GM19043 (cell line): ENCODE measurements around the gene TMEM37.
"Not testable (repeated sequence)": the region's sequence is repeated elsewhere in the genome, so short reads cannot be mapped to it uniquely, and the experiment has no call there.

Experiments used
- ATAC-seq: cut with Tn5 transposase; IDR thresholded peaks from one replicate; pipeline ENCODE4 v1.9.1; 2021; ENCODE audit warnings: low read depth; ENCODE audit not compliant: unreplicated experiment

The TMEM37 gene

GRCh38 chr2:119431155-119431975 is at the start of gene TMEM37:
TSS of gene TMEM37 (plus strand) at chr2:119431854. CDS start at chr2:119431904, 50 bp downstream.
- ATAC-seq: peak; percentile 59

- no peak for ATAC-seq
These were observed 48.1 kb upstream of the TMEM37 start for GRCh38 chr2:119383410-119384140.

GRCh38 chr2:119384971-119385370 is 46.7 kb upstream of the TMEM37 start:
- no peak for ATAC-seq

- no peak for ATAC-seq
These were observed 46.2 kb upstream of the TMEM37 start for GRCh38 chr2:119385466-119385865.

GRCh38 chr2:119387381-119388129 is 44.1 kb upstream of the TMEM37 start:
- ATAC-seq: peak; percentile 60

GRCh38 chr2:119389615-119390306 is 41.9 kb upstream of the TMEM37 start:
- ATAC-seq: no peak

- no peak for ATAC-seq
These were observed 37.5 kb upstream of the TMEM37 start for GRCh38 chr2:119393971-119394748.

- no peak for ATAC-seq
These were observed 34.5 kb upstream of the TMEM37 start for GRCh38 chr2:119397196-119397595.

- ATAC-seq: no peak
These were observed 29.5 kb upstream of the TMEM37 start for GRCh38 chr2:119402106-119402505.

- no peak for ATAC-seq
These were observed 28.8 kb upstream of the TMEM37 start for GRCh38 chr2:119402645-119403560.

GRCh38 chr2:119403618-119404017 is 28.0 kb upstream of the TMEM37 start:
- ATAC-seq: not testable (repeated sequence)

GRCh38 chr2:119405151-119405550 is 26.5 kb upstream of the TMEM37 start:
- ATAC-seq: no peak

GRCh38 chr2:119407430-119408220 is 24.0 kb upstream of the TMEM37 start:
- peak; percentile 48 for ATAC-seq

- no peak for ATAC-seq
These were observed 23.4 kb upstream of the TMEM37 start for GRCh38 chr2:119408221-119408619.

GRCh38 chr2:119409506-119409905 is 22.1 kb upstream of the TMEM37 start:
- no peak for ATAC-seq

GRCh38 chr2:119414894-119415293 is 16.8 kb upstream of the TMEM37 start:
- ATAC-seq: no peak

GRCh38 chr2:119415630-119416029 is 16.0 kb upstream of the TMEM37 start:
- ATAC-seq: no peak
